ENCODE data around the gene CCDC28B. TPM values are rescaled to one million over a fixed set of nuclear protein-coding genes. Genes with fewer than 3 reads are reported as not detected.

CCDC28B gene
- total RNA-seq, 1 experiment from 2014 or later: 10.8 TPM

GRCh38 chr1:32179193-32179442, 21.3 kb upstream of the CCDC28B start:
- H3K27me3 ChIP-seq (ENCODE audit: control insufficient read depth, insufficient read depth, low read length): no peaks in the 10 kb centered on the region
- H3K4me3 ChIP-seq (ENCODE audit: low read depth in 2 of 2, low read length in 2 of 2): peak overlapping the region; percentile 77 to 93
- ATAC-seq (peak; percentile 53), DNase-seq (ENCODE audit: low read depth, low spot score) (no peak)
- no peaks in the 10 kb centered on the region for H3K36me3 ChIP-seq (ENCODE audit: control insufficient read depth, insufficient read depth, low read length)
- no peaks in the 10 kb centered on the region for H3K9me3 ChIP-seq (ENCODE audit: control insufficient read depth, insufficient read depth, low read depth, low read length)
- TF ChIP-seq CTCF (IDR thresholded peaks at IDR 0.05) (no peak), POLR2AphosphoS5 (IDR thresholded peaks at IDR 0.05; ENCODE audit: low read depth, low read length) (no peak), TCF7L2 (IDR thresholded peaks at IDR 0.05; ENCODE audit: low read depth, low read length) (no peak)
- TF ChIP-seq, protein P1, sequence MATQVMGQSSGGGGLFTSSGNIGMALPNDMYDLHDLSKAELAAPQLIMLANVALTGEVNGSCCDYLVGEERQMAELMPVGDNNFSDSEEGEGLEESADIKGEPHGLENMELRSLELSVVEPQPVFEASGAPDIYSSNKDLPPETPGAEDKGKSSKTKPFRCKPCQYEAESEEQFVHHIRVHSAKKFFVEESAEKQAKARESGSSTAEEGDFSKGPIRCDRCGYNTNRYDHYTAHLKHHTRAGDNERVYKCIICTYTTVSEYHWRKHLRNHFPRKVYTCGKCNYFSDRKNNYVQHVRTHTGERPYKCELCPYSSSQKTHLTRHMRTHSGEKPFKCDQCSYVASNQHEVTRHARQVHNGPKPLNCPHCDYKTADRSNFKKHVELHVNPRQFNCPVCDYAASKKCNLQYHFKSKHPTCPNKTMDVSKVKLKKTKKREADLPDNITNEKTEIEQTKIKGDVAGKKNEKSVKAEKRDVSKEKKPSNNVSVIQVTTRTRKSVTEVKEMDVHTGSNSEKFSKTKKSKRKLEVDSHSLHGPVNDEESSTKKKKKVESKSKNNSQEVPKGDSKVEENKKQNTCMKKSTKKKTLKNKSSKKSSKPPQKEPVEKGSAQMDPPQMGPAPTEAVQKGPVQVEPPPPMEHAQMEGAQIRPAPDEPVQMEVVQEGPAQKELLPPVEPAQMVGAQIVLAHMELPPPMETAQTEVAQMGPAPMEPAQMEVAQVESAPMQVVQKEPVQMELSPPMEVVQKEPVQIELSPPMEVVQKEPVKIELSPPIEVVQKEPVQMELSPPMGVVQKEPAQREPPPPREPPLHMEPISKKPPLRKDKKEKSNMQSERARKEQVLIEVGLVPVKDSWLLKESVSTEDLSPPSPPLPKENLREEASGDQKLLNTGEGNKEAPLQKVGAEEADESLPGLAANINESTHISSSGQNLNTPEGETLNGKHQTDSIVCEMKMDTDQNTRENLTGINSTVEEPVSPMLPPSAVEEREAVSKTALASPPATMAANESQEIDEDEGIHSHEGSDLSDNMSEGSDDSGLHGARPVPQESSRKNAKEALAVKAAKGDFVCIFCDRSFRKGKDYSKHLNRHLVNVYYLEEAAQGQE (IDR thresholded peaks at IDR 0.05; ENCODE audit: insufficient read depth in 1 of 2, low read depth in 2 of 2, low read length in 1 of 2): no peak
- H3K27ac ChIP-seq (ENCODE audit: low read length): peak overlapping the region; percentile 97
- ChIA-PET POLR2A (interaction anchor here (0.6 to 1.2 kb wide), 3 partner anchors 18 to 70 kb away, joined by 3 to 8 read pairs (median 5); no protein-coding TSS in a partner anchor), CTCF (no interaction called here)
- peaks cover 29% of the 10 kb centered on the region for H3K4me1 ChIP-seq (ENCODE audit: control insufficient read depth, insufficient read depth, low read length)
- no TSS peak for BruUV-seq (replicated peaks)
- in situ Hi-C loops (cut with HindIII; ENCODE audit: low pct_unique_long_range_greater_than_20kb, low sequenced_read_pairs) (no loop called here), intact Hi-C loops (cut with micrococcal nuclease; ENCODE audit: unreplicated experiment) (no loop called here)

DNA sequence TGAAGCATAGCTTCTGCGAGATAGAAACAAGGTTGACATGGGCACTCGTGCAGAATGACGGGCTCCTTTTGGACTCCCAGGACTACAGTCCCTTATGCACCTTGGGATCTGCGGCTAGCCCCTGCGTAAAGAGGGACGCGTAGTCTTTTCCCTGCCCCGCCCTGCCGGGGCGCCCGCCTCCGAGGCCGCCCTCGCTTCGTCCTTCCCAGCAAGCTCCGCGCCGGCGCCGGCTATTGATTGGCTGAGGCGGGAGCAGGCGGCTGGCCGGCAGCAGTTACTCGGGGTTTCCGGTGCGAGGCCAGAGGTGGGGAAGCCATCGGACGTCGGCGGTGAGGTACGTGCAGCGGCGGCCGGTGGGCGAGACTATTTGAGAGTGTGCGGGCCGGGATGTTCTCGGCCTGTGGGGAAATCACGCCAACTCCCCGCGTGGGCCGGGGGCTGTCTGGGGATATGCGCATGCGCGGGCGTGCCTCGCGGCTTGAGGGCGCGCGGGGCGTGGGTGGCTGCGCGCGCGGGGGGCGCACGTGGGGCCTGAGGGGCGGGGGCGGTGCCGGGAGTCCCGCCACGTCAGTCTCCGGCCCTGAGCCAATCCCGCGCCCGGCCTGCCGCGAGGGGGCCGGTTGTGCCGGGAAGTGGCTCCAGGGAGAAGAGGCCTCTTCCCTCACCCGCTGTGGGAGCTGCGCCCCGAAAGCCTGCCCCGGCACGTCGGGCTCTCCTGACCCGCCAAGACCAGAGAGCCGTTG, 20.8 kb upstream of the CCDC28B start, which contains the start of gene TXLNA:
TXLNA (plus strand) TSS at position 233 of the 743 bp plus-strand sequence. CDS start 671 bp downstream, outside the sequence.
- in situ Hi-C loops (cut with HindIII; ENCODE audit: low pct_unique_long_range_greater_than_20kb, low sequenced_read_pairs): no loop called here

More for the DNA sequence above, 20.8 kb upstream of the CCDC28B start, which contains the start of gene TXLNA:
- TF ChIP-seq SIN3A (IDR thresholded peaks at IDR 0.05; ENCODE audit: borderline replicate concordance, insufficient read depth, low read depth, low read length) (peak; percentile 52; the same call in 1 of the 2 replicates), POLR2AphosphoS5 (IDR thresholded peaks at IDR 0.05; ENCODE audit: low read depth, low read length) (peak; percentile 94), TCF7L2 (IDR thresholded peaks at IDR 0.05; ENCODE audit: low read depth, low read length) (peak; percentile 20; the same call in 1 of the 2 replicates), CTCF (IDR thresholded peaks at IDR 0.05) (no peak)
- H3K4me3 ChIP-seq (ENCODE audit: low read depth in 2 of 2, low read length in 2 of 2): peak within 1 kb of the TSS; percentile 77 to 93
- 0 out of 2 replicates have a peak, but pooled peaks cover 2% of the 10 kb centered on the region for H3K36me3 ChIP-seq (ENCODE audit: control insufficient read depth, insufficient read depth, low read length)
- CTCF ChIA-PET: no interaction called here
- H3K27ac ChIP-seq (ENCODE audit: low read length): peak within 1 kb of the TSS; percentile 97
- peaks cover 33% of the 10 kb centered on the region for H3K4me1 ChIP-seq (ENCODE audit: control insufficient read depth, insufficient read depth, low read length)
- ATAC-seq (peak; percentile 96), DNase-seq (ENCODE audit: low read depth, low spot score) (peak; percentile 63)
- no peaks in the 10 kb centered on the region for H3K9me3 ChIP-seq (ENCODE audit: control insufficient read depth, insufficient read depth, low read depth, low read length)
- intact Hi-C loops (cut with micrococcal nuclease; ENCODE audit: unreplicated experiment): no loop called here
- no TSS peak for BruUV-seq (replicated peaks)
- POLR2A ChIA-PET: interaction anchor here (0.6 to 1.2 kb wide), 5 partner anchors 18 to 637 kb away, joined by 3 to 8 read pairs (median 5); no protein-coding TSS in a partner anchor
- H3K27me3 ChIP-seq (ENCODE audit: control insufficient read depth, insufficient read depth, low read length): no peaks in the 10 kb centered on the region
